ENCODE measurements around the gene ZNF536.

DNA sequence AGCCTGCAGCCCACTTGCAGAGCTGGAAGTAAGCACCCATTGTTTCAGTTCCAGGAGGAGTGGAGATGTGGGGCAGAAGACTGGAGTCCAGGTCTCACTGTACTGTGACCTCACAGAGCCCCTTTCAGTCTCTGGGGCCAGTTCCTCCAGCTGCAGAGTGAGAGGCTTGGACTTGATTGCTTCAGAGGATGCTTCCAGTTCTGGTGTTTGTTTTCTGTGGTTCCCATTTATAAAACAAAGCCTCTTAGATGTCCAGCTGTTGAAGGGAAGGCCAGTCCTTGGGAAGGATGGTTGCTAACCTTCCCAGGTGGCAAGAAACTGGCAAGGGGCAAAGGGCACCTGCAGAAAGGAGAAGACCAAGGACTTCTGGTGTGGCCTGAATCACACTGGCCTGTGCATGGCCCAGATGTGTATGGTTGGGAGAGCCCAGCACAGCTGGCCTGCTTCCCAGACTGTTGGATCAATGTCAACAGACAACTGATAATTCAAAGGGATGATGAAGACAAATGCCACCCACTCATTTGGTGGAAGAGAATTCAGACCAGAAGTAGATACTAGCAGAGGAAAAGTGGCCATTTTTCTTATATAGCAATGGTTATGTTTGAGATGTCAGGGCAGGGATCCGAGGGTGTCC lies 218.5 kb downstream of the ZNF536 start:
- no peak for TF ChIP-seq POLR2A (IDR thresholded peaks at IDR 0.05)
- TF ChIP-seq CTCF (IDR thresholded peaks at IDR 0.05) = no peak
- TF ChIP-seq POLR2AphosphoS5 (IDR thresholded peaks at IDR 0.05) = no peak
